ENCODE measurements around the gene PTAR1.

DNA sequence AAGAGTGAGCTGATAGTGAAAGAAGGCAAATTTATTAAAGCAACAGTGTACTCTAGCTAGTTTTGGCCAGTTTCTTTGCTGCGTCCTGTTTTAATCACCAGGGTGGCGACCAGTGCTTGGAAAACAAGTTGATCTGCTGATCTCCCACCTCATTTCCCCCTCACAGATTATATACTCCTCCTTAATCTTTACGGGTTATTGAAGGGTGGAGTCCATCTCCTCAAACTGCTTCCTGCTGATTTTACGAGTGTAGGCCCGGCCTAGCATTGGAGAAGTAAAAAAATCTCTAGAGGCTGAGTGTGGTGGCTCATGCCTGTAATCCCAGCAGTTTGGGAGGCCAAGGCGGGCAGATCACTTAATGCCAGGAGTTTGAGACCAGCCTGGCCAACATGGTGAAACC, 46.8 kb upstream of the PTAR1 start:
- TF ChIP-seq, protein P1, sequence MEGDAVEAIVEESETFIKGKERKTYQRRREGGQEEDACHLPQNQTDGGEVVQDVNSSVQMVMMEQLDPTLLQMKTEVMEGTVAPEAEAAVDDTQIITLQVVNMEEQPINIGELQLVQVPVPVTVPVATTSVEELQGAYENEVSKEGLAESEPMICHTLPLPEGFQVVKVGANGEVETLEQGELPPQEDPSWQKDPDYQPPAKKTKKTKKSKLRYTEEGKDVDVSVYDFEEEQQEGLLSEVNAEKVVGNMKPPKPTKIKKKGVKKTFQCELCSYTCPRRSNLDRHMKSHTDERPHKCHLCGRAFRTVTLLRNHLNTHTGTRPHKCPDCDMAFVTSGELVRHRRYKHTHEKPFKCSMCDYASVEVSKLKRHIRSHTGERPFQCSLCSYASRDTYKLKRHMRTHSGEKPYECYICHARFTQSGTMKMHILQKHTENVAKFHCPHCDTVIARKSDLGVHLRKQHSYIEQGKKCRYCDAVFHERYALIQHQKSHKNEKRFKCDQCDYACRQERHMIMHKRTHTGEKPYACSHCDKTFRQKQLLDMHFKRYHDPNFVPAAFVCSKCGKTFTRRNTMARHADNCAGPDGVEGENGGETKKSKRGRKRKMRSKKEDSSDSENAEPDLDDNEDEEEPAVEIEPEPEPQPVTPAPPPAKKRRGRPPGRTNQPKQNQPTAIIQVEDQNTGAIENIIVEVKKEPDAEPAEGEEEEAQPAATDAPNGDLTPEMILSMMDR (IDR thresholded peaks at IDR 0.05; ENCODE audit: poor library complexity, severe bottlenecking): no peak
- TF ChIP-seq RAD21 (conservative IDR thresholded peaks at IDR 0.05): no peak
- TF ChIP-seq TAF1 (IDR thresholded peaks at IDR 0.05; ENCODE audit: low read depth): no peak
- no peak for TF ChIP-seq POLR2AphosphoS5 (IDR thresholded peaks at IDR 0.05)
